ENCODE results near the gene LRIG2. TPM values are rescaled to one million over a fixed set of nuclear protein-coding genes. Genes with fewer than 3 reads are reported as not detected.

The LRIG2 gene
- total and polyA plus RNA-seq, 9 of the 15 experiments (the other 6 are each of a cell fraction or from before 2014, with no cell fraction given): 1.8 to 28.1 (median 11.5) TPM

DNA sequence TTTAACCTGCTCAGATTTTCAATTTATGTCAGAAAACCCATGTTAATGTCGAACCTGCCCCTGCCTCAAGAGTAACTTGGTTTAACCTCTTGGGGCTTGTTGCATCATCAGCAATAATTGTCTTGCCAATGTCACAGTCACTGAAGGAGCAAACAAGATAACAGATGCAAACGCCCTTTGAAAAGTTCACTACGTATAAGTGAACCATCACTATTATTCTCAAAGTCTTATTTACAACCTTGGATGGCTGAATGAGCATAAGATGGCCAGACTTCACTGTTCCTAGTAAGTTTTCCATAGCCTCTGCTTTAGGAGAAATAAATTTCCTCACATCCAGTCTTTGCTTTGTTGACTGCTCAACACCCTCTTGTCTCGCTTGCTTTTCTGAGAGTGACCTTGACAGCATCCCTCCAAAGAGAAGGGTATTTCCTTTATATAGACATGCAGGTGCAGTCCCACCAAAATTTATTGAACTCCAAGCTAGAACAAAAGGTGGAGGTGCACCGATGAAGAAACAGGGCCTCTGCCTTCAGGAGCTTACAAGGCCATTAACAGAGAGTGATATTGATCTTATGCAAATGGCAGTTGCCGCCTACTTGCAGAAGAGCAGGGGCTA is 749 bp upstream of the LRIG2 start:
- DNase-seq (ENCODE audit: extremely low read depth in 1 of 4, low spot score in 3 of 4): peak in 2 of 4 experiments; percentile 38 to 65
- H2AFZ ChIP-seq (ENCODE audit: low read depth, low read length): peak overlapping the region; percentile 98
- H3K27ac ChIP-seq (ENCODE audit: extremely low read depth, low read depth, low read length): peak overlapping the region; percentile 96
- CTCF ChIA-PET (ENCODE audit: low intra/inter-chr PET ratio): interaction anchor here (0.8 to 2.3 kb wide), 4 partner anchors 191 to 437 kb away, joined by 3 to 20 read pairs (median 6); partner anchors contain the start of gene PPM1J
- FAIRE-seq: no peak
- in situ Hi-C loops (cut with MboI): no loop called here
- peaks cover 3% of the 10 kb centered on the region; the same call in 1 of the 2 replicates for H4K20me1 ChIP-seq (replicated peaks; ENCODE audit: control insufficient read depth, insufficient read depth, low read length)
- TSS peak; percentile 88 for BruUV-seq (replicated peaks)
- peak overlapping the region; percentile 99 for H3K4me2 ChIP-seq (ENCODE audit: insufficient read depth, low read length)
- intact Hi-C loops (cut with micrococcal nuclease): loop anchor here (2.0 to 5.0 kb wide), 5 partner anchors 29 to 607 kb away; partner anchors contain the start of gene PPM1J
- H3K4me3 ChIP-seq: peak overlapping the region; percentile 96
- H3K27me3 ChIP-seq (ENCODE audit: control insufficient read depth in 2 of 2, insufficient read depth in 2 of 2, low read length in 2 of 2): no peaks in the 10 kb centered on the region
- H3K4me1 ChIP-seq (replicated peaks in 1 of 2; ENCODE audit: control insufficient read depth in 2 of 2, insufficient read depth in 2 of 2, low read length in 2 of 2): peaks cover 16% of the 10 kb centered on the region in 2 experiments
- peaks cover 40% of the 10 kb centered on the region for H3K79me2 ChIP-seq (ENCODE audit: control insufficient read depth, insufficient read depth, low read length)
- POLR2A ChIA-PET: interaction anchor here (0.6 to 3.7 kb wide), 36 partner anchors 10 to 1260 kb away, joined by 3 to 48 read pairs (median 3); partner anchors contain the start of genes PPM1J and SLC16A1
- ATAC-seq: peak; percentile 30
- no peaks in the 10 kb centered on the region for H3K9me3 ChIP-seq (replicated peaks; ENCODE audit: control insufficient read depth, insufficient read depth, low read depth, low read length)
- peaks cover 19% of the 10 kb centered on the region; the same call in 2 of the 3 replicates for H3K36me3 ChIP-seq (ENCODE audit: control insufficient read depth, insufficient read depth, low read length)
- H3K9me1 ChIP-seq (ENCODE audit: control insufficient read depth, insufficient read depth, low read length): no peaks in the 10 kb centered on the region
- WGBS (ENCODE audit: insufficient coverage, low coverage, missing lambda C conversion rate): 8% methylated on average over 6 of the region's 6 CpGs
- H3K9ac ChIP-seq (ENCODE audit: insufficient read depth in 1 of 2, low read depth in 2 of 2, low read length in 2 of 2): peak overlapping the region; percentile 94 to 96
- peak; percentile 15 for TF ChIP-seq SMARCC2 (IDR thresholded peaks at IDR 0.05; ENCODE audit: low read depth)
- TF ChIP-seq ZNF644 (tag; IDR thresholded peaks at IDR 0.05; ENCODE audit: low read depth): 0 out of 2 replicates have a peak, but pooled peaks have one; percentile 28
- TF ChIP-seq KLF1 (tag; IDR thresholded peaks at IDR 0.05): peak; percentile 66
- TF ChIP-seq CBX8 (IDR thresholded peaks at IDR 0.05; ENCODE audit: borderline replicate concordance, extremely low read depth, low read depth, low read length, poor library complexity, severe bottlenecking): no peak
- TF ChIP-seq LARP7 (IDR thresholded peaks at IDR 0.05): no peak
- TF ChIP-seq HOXB6 (CRISPR knock-in tag; IDR thresholded peaks at IDR 0.05; ENCODE audit: borderline replicate concordance): no peak
- peak; percentile 94 for TF ChIP-seq JUND (IDR thresholded peaks at IDR 0.05; ENCODE audit: borderline replicate concordance, low read depth, low read length)
- peak; percentile 91 for TF ChIP-seq JUND (tag; IDR thresholded peaks at IDR 0.05; ENCODE audit: borderline replicate concordance, low read depth, low read length)
- TF ChIP-seq GABPB1 (CRISPR knock-in tag; IDR thresholded peaks at IDR 0.05): no peak
- TF ChIP-seq CBX5 (IDR thresholded peaks at IDR 0.05; ENCODE audit: borderline replicate concordance, low read depth): no peak
- TF ChIP-seq JUN (IDR thresholded peaks at IDR 0.05; ENCODE audit: borderline replicate concordance, low read depth, low read length): peak; percentile 51; the same call in 1 of the 2 replicates
- TF ChIP-seq JUN (CRISPR knock-in tag; IDR thresholded peaks at IDR 0.05; ENCODE audit: borderline replicate concordance): 0 out of 2 replicates have a peak, but pooled peaks have one; percentile 12
- TF ChIP-seq, protein P1, sequence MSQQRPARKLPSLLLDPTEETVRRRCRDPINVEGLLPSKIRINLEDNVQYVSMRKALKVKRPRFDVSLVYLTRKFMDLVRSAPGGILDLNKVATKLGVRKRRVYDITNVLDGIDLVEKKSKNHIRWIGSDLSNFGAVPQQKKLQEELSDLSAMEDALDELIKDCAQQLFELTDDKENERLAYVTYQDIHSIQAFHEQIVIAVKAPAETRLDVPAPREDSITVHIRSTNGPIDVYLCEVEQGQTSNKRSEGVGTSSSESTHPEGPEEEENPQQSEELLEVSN (IDR thresholded peaks at IDR 0.05; ENCODE audit: borderline replicate concordance in 1 of 2, extremely low read depth in 1 of 2, insufficient read depth in 1 of 2, insufficient read length in 1 of 2, low read depth in 1 of 2, low read length in 1 of 2, poor library complexity in 1 of 2, severe bottlenecking in 1 of 2): no peak
- TF ChIP-seq BRD9 (IDR thresholded peaks at IDR 0.05; ENCODE audit: low read depth, partially characterized antibody): peak; percentile 59
- TF ChIP-seq, protein P2, sequence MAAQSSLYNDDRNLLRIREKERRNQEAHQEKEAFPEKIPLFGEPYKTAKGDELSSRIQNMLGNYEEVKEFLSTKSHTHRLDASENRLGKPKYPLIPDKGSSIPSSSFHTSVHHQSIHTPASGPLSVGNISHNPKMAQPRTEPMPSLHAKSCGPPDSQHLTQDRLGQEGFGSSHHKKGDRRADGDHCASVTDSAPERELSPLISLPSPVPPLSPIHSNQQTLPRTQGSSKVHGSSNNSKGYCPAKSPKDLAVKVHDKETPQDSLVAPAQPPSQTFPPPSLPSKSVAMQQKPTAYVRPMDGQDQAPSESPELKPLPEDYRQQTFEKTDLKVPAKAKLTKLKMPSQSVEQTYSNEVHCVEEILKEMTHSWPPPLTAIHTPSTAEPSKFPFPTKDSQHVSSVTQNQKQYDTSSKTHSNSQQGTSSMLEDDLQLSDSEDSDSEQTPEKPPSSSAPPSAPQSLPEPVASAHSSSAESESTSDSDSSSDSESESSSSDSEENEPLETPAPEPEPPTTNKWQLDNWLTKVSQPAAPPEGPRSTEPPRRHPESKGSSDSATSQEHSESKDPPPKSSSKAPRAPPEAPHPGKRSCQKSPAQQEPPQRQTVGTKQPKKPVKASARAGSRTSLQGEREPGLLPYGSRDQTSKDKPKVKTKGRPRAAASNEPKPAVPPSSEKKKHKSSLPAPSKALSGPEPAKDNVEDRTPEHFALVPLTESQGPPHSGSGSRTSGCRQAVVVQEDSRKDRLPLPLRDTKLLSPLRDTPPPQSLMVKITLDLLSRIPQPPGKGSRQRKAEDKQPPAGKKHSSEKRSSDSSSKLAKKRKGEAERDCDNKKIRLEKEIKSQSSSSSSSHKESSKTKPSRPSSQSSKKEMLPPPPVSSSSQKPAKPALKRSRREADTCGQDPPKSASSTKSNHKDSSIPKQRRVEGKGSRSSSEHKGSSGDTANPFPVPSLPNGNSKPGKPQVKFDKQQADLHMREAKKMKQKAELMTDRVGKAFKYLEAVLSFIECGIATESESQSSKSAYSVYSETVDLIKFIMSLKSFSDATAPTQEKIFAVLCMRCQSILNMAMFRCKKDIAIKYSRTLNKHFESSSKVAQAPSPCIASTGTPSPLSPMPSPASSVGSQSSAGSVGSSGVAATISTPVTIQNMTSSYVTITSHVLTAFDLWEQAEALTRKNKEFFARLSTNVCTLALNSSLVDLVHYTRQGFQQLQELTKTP (IDR thresholded peaks at IDR 0.05; ENCODE audit: low read depth in 1 of 2, partially characterized antibody in 2 of 2): peak in 1 of 2 experiments; percentile 12
- peak; percentile 75; the same call in 1 of the 2 replicates for TF ChIP-seq ETV5 (CRISPR knock-in tag; IDR thresholded peaks at IDR 0.05; ENCODE audit: low read depth)
